Activated T-helper 1 cell treated with anti-CD3 and anti-CD28 coated beads, Interleukin-12 subunit alpha, Interleukin-12 subunit beta, Interleukin-2, Interleukin-4 antibody, amounts not matched to agents 30 ng/mL and 10 ng/mL and 1 ng/mL, durations not matched to agents 14 hours and 24 hours and 36 hours (primary cell): Measurements from ENCODE around the gene CGREF1. TPM values are rescaled to one million over a fixed set of nuclear protein-coding genes. Genes with fewer than 3 reads are reported as not detected.
A peak's percentile ranks its signal among the peaks of the same experiment; 100 is the strongest.

Source experiments
- DNase-seq: peaks from one replicate; pipeline ENCODE4 v3.0.0; 2021; ENCODE audit warnings: low spot score
- H3K27ac Mint-ChIP-seq: one replicate; pipeline ENCODE4 v1.8.0; 2021; ENCODE audit warnings: mild to moderate bottlenecking, mixed read lengths
- H3K27me3 Mint-ChIP-seq: one replicate; pipeline ENCODE4 v1.8.0; 2022; ENCODE audit warnings: mild to moderate bottlenecking, moderate library complexity, mixed read lengths; ENCODE audit not compliant: insufficient read depth
- H3K36me3 Mint-ChIP-seq: one replicate; pipeline ENCODE4 v1.8.0; 2021; ENCODE audit warnings: low read depth, mixed read lengths
- H3K4me1 Mint-ChIP-seq: one replicate; pipeline ENCODE4 v1.8.0; 2021; ENCODE audit warnings: low read depth, mixed read lengths
- H3K4me3 Mint-ChIP-seq: one replicate; pipeline ENCODE4 v1.8.0; 2021; ENCODE audit warnings: mild to moderate bottlenecking, moderate library complexity, mixed read lengths
- H3K9me3 Mint-ChIP-seq: one replicate; pipeline ENCODE4 v1.8.0; 2021; ENCODE audit warnings: mixed read lengths
- intact Hi-C: fragments of 100-400 bp; cut with micrococcal nuclease; formaldehyde crosslinking; loops from one replicate; pipeline ENCODE4 v1.15.1; 2024
- total RNA-seq: library from RNA; stranded (reverse); gene quantifications from 2 replicates; pipeline ENCODE4 v1.2.3, GENCODE V29; 2022

Gene CGREF1
- total RNA-seq, 1 donor from 2014 or later: 18.0 TPM

- Mint-ChIP-seq H3K9me3 (no peaks in the 10 kb centered on the region), H3K36me3 (no peaks in the 10 kb centered on the region), H3K27me3 (peaks cover 7% of the 10 kb centered on the region), H3K27ac (no peak overlapping the region), H3K4me3 (no peak overlapping the region), H3K4me1 (no peaks in the 10 kb centered on the region)
- intact Hi-C loops: no loop called here
- no peak for DNase-seq
These were observed 30.9 kb upstream of the CGREF1 start for GRCh38 chr2:27149570-27150405.

- no peaks in the 10 kb centered on the region for H3K4me1 Mint-ChIP-seq
- H3K27ac Mint-ChIP-seq: no peak within 1 kb of the TSS
- H3K36me3 Mint-ChIP-seq: no peaks in the 10 kb centered on the region
- no peaks in the 10 kb centered on the region for H3K9me3 Mint-ChIP-seq
- no peak for DNase-seq
- peaks cover 12% of the 10 kb centered on the region for H3K27me3 Mint-ChIP-seq
- intact Hi-C loops: no loop called here
- H3K4me3 Mint-ChIP-seq: no peak within 1 kb of the TSS
These were observed 30.0 kb upstream of the CGREF1 start, which contains the start of gene TCF23 for GRCh38 chr2:27148801-27149439. TCF23 (plus strand) TSS chr2:27149004; CDS start chr2:27149134, 130 bp downstream.

- Mint-ChIP-seq H3K27ac (no peak overlapping the region), H3K4me1 (no peaks in the 10 kb centered on the region), H3K27me3 (peaks cover 22% of the 10 kb centered on the region), H3K4me3 (no peak overlapping the region), H3K36me3 (no peaks in the 10 kb centered on the region), H3K9me3 (no peaks in the 10 kb centered on the region)
- intact Hi-C loops: no loop called here
- DNase-seq: no peak
These were observed 29.0 kb upstream of the CGREF1 start for GRCh38 chr2:27147935-27148334.

DNA sequence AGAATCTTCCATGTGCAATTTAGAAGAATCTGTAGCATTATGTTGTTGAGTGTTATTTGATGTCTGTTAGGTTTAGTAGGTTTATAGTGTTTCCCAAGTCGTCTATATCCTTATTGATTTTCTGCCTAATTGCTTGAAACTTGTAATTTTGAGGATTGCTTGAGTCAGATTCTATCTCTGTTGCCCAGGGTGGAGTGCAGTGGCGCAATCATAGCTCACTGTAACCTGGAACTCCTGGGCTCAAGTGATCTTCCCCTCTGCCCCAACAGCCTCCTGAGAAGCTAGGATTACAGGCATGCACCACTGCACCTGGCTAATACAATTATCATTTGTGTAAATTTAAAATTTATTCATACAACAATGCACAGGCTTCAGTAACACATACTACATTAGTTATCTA, 26.8 kb upstream of the CGREF1 start:
- Mint-ChIP-seq H3K4me1 (no peaks in the 10 kb centered on the region), H3K27me3 (peaks cover 25% of the 10 kb centered on the region), H3K9me3 (no peaks in the 10 kb centered on the region), H3K4me3 (no peak overlapping the region), H3K36me3 (no peaks in the 10 kb centered on the region), H3K27ac (no peak overlapping the region)
- no peak for DNase-seq
- intact Hi-C loops: no loop called here

DNA sequence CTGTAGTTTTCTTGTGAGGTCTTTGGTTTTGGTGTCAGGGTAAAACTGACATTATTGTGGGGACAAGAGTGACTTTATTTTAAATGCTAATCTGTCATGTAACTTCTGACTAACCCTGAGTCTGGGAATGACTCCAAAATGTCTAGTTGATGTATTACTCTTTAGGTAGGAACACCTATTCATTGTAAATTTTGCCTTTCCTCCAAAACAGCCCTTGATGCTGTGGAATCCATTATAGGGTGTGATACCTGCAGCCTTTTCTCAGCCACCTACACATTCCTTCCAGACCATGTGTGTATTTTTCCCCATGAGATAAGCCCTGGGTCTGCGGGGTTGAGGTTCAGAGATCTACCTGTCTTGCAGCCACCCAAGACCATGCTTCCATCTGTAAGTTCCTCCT, 24.4 kb upstream of the CGREF1 start:
- no peak overlapping the region for H3K4me3 Mint-ChIP-seq
- intact Hi-C loops: no loop called here
- H3K27ac Mint-ChIP-seq: no peak overlapping the region
- DNase-seq: no peak
- H3K27me3 Mint-ChIP-seq: peaks cover 28% of the 10 kb centered on the region
- H3K4me1 Mint-ChIP-seq: no peaks in the 10 kb centered on the region
- H3K36me3 Mint-ChIP-seq: no peaks in the 10 kb centered on the region
- H3K9me3 Mint-ChIP-seq: no peaks in the 10 kb centered on the region

DNA sequence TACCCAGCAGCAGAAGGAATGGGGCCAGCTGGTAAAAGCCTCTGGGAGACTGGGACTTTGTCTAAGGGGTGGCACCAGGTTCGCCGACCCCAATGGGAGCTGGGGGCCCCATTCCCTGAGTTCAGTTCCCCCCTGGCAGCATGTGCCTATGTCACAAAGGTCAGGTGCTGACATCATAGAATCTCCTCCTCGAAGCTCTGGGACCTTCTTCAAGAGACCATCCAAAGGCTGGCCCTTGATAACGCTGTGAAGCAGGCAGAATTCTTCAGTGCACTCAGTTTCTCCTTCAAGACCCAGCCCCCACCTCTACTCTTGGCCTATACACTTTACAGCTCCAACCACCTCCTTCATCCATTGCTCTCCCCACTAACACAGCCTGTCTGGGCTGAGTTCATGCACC, 20.4 kb upstream of the CGREF1 start, which contains the start of gene PRR30:
Gene PRR30, minus strand, starts transcription at position 101 of the 400 bp plus-strand sequence. CDS start 1,081 bp downstream, outside the sequence.
- no peak within 1 kb of the TSS for H3K27ac Mint-ChIP-seq
- no peaks in the 10 kb centered on the region for H3K9me3 Mint-ChIP-seq
- H3K4me3 Mint-ChIP-seq: no peak within 1 kb of the TSS
- peaks cover 2% of the 10 kb centered on the region for H3K36me3 Mint-ChIP-seq
- H3K27me3 Mint-ChIP-seq: peaks cover 24% of the 10 kb centered on the region
- intact Hi-C loops: no loop called here
- no peak for DNase-seq
- H3K4me1 Mint-ChIP-seq: no peaks in the 10 kb centered on the region

- DNase-seq: no peak
- H3K4me1 Mint-ChIP-seq: peaks cover 6% of the 10 kb centered on the region
- no peaks in the 10 kb centered on the region for H3K9me3 Mint-ChIP-seq
- intact Hi-C loops: no loop called here
- peaks cover 13% of the 10 kb centered on the region for H3K27me3 Mint-ChIP-seq
- H3K4me3 Mint-ChIP-seq: no peak overlapping the region
- H3K36me3 Mint-ChIP-seq: peaks cover 9% of the 10 kb centered on the region
- H3K27ac Mint-ChIP-seq: peak overlapping the region; percentile 11
These were observed 19.2 kb upstream of the CGREF1 start for GRCh38 chr2:27138111-27138510.

GRCh38 chr2:27137322-27137935, 18.5 kb upstream of the CGREF1 start:
- Mint-ChIP-seq H3K9me3 (no peaks in the 10 kb centered on the region), H3K36me3 (peaks cover 14% of the 10 kb centered on the region), H3K4me3 (no peak overlapping the region), H3K4me1 (peaks cover 12% of the 10 kb centered on the region), H3K27me3 (peaks cover 9% of the 10 kb centered on the region), H3K27ac (peak overlapping the region; percentile 11)
- no peak for DNase-seq
- intact Hi-C loops: no loop called here

DNA sequence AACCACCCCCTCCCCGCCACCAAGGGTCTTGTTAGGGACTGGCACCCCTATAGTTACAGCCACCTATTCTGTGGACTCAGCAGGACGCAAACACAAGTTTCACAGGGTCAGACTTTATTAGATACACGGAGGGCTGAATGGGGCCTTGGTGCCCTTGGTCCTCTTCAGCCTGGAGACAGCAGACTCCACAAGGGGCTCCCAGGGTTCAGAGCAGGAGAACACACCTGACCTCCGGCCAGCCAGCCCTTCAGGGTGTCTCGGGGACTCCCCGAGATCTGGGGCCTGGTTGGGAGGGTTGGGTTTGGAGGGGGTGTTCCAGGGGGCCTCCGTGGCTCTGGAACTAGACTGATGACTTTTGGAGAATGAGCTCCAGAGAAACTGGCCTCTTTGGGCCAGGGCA, 17.8 kb upstream of the CGREF1 start:
- Mint-ChIP-seq H3K4me3 (no peak overlapping the region), H3K9me3 (no peaks in the 10 kb centered on the region), H3K36me3 (peaks cover 15% of the 10 kb centered on the region), H3K4me1 (peaks cover 12% of the 10 kb centered on the region), H3K27me3 (peaks cover 5% of the 10 kb centered on the region), H3K27ac (no peak overlapping the region)
- DNase-seq: no peak
- intact Hi-C loops: no loop called here

DNA sequence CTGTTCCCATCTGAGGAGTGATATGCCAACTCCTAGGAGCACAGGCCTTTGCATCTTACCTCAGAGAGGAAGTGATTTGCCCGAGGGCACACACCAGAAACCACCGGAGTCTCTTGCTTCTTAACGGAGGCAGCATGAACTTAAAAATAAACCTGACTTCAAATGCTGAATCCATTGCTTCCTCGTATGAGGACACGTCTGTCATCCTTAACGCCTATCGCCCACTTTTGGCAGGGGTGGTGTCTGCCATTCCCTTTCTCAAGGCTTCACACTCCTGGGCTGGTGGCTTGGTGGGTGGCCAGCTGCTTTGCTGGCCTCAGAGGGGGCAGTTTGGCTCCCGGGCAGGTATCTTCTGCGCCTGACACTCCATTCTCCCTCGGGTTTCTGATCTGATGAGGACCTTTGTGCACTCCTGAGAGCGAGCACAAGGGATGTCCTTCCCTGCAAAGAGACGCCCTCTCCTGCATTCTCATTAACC, 16.6 kb upstream of the CGREF1 start:
- DNase-seq: no peak
- peaks cover 22% of the 10 kb centered on the region for H3K36me3 Mint-ChIP-seq
- H3K4me1 Mint-ChIP-seq: peaks cover 12% of the 10 kb centered on the region
- H3K27me3 Mint-ChIP-seq: peaks cover 5% of the 10 kb centered on the region
- intact Hi-C loops: no loop called here
- H3K4me3 Mint-ChIP-seq: peak overlapping the region; percentile 95
- no peaks in the 10 kb centered on the region for H3K9me3 Mint-ChIP-seq
- H3K27ac Mint-ChIP-seq: peak overlapping the region; percentile 67

- intact Hi-C loops: loop anchor here (1.0 to 5.0 kb wide), 10 partner anchors 12 to 235 kb away; partner anchors contain the start of genes ABHD1, AGBL5, ATRAID and CAD
- Mint-ChIP-seq H3K27ac (peak overlapping the region; percentile 98), H3K4me1 (peaks cover 12% of the 10 kb centered on the region), H3K9me3 (no peaks in the 10 kb centered on the region), H3K4me3 (peak overlapping the region; percentile 95), H3K36me3 (peaks cover 26% of the 10 kb centered on the region), H3K27me3 (peaks cover 5% of the 10 kb centered on the region)
- no peak for DNase-seq
These were observed 16.0 kb upstream of the CGREF1 start for GRCh38 chr2:27134781-27135477.
